ENCODE results near the gene PLCB1.

DNA sequence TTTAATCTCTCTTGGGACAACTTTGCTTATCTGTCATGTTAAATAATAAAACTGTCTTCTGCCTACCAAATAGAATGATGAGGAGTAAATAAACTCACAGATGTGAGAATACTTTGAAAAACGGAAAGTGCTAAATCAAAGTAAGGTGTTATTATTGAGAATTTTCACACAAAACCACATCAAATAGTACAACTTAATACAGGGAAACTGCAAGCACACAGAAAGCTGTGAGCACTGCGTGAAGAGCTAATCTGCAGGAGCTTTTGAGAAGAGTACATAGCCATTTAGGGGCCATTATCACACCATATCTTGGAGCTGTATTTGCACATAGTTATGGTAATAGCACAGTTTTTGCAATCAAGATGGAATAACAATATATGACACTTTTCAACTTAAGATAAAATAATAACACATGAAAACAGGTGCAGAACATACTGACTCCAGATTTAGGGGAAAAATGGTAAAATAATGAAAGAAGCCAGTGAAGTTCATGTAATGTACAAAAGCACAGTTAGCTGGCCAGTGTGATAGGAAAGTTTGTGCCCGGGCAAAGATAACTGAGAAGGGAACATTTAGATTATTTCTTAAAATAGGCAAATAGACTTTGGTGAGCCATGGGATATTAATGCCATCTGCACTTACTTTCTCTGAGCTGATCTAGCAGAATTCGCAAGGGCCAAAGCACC lies 538.3 kb downstream of the PLCB1 start:
- TF ChIP-seq EZH2phosphoT487 (IDR thresholded peaks at IDR 0.05; ENCODE audit: borderline replicate concordance, low read length) (no peak), CTCF (IDR thresholded peaks at IDR 0.05; ENCODE audit: low read depth, low read length, poor library complexity, severe bottlenecking) (no peak)
